PFSK-1 (cell line): ENCODE results near the gene CSRP2.

Experiments
- FOXP2 ChIP-seq: optimal IDR thresholded peaks from 2 replicates; pipeline ENCODE3; 2011; ENCODE audit warnings: borderline replicate concordance, control low read depth, inconsistent platforms; ENCODE audit not compliant: insufficient read depth; ENCODE audit errors: extremely low read length, extremely low read depth
- POLR2AphosphoS5 ChIP-seq: IDR thresholded peaks from 2 replicates; pipeline ENCODE4 v1.6.1; 2012; ENCODE audit warnings: low read depth, mild to moderate bottlenecking, control low read depth, low read length, moderate library complexity
- SIN3A ChIP-seq: IDR thresholded peaks from 2 replicates; pipeline ENCODE4 v1.6.1; 2012; ENCODE audit warnings: mild to moderate bottlenecking, low read length, moderate library complexity, borderline replicate concordance; ENCODE audit not compliant: insufficient read depth
- TAF1 ChIP-seq: IDR thresholded peaks from 2 replicates; pipeline ENCODE4 v1.6.1; 2012; ENCODE audit warnings: low read length, control low read depth, borderline replicate concordance; ENCODE audit not compliant: insufficient read depth
- TF ChIP-seq, protein P1 (sequence below), 2 experiments: IDR thresholded peaks; 2 replicates each; pipeline versions ENCODE4 v1.6.1 to v1.8.0; 2011 to 2012; ENCODE audit warnings: low read depth in 2 of 2, low read length in 2 of 2, control low read depth in 1 of 2, inconsistent platforms in 1 of 2, mild to moderate bottlenecking in 1 of 2, moderate library complexity in 1 of 2; ENCODE audit not compliant: insufficient read depth in 1 of 2

Gene CSRP2

DNA sequence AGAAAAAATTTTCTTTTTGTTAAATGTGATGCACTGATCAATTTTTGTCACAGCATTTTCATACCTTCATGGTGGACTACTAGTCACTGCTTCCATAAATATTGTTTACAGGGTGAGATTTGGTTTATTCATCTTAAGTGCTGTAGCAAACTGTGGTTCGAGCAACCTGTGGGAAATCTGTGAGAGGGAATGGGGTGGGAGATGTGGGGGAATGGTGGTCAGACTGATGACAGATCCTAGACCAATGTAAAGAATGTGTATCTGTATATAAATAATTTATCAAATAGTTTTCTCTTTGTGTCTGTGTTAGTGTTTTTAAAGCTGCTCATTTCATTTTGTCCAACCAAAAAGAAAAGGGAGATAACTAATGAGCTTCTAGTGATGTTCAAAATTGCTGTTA lies 26.7 kb downstream of the CSRP2 start:
- no peak for TF ChIP-seq POLR2AphosphoS5
- TF ChIP-seq FOXP2, result no peak
- TF ChIP-seq, protein P1, sequence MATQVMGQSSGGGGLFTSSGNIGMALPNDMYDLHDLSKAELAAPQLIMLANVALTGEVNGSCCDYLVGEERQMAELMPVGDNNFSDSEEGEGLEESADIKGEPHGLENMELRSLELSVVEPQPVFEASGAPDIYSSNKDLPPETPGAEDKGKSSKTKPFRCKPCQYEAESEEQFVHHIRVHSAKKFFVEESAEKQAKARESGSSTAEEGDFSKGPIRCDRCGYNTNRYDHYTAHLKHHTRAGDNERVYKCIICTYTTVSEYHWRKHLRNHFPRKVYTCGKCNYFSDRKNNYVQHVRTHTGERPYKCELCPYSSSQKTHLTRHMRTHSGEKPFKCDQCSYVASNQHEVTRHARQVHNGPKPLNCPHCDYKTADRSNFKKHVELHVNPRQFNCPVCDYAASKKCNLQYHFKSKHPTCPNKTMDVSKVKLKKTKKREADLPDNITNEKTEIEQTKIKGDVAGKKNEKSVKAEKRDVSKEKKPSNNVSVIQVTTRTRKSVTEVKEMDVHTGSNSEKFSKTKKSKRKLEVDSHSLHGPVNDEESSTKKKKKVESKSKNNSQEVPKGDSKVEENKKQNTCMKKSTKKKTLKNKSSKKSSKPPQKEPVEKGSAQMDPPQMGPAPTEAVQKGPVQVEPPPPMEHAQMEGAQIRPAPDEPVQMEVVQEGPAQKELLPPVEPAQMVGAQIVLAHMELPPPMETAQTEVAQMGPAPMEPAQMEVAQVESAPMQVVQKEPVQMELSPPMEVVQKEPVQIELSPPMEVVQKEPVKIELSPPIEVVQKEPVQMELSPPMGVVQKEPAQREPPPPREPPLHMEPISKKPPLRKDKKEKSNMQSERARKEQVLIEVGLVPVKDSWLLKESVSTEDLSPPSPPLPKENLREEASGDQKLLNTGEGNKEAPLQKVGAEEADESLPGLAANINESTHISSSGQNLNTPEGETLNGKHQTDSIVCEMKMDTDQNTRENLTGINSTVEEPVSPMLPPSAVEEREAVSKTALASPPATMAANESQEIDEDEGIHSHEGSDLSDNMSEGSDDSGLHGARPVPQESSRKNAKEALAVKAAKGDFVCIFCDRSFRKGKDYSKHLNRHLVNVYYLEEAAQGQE (IDR thresholded peaks at IDR 0.05; ENCODE audit: insufficient read depth in 1 of 2, low read depth in 2 of 2, low read length in 2 of 2), result no peak
- no peak for TF ChIP-seq SIN3A
- TF ChIP-seq TAF1, result no peak

GRCh38 chr12:76848132-76848531 lies 30.7 kb downstream of the CSRP2 start:
- TF ChIP-seq TAF1, result no peak
- TF ChIP-seq, protein P1 (IDR thresholded peaks at IDR 0.05; ENCODE audit: insufficient read depth in 1 of 2, low read depth in 2 of 2, low read length in 2 of 2), result no peak

GRCh38 chr12:76847260-76847659 lies 31.6 kb downstream of the CSRP2 start:
- TF ChIP-seq FOXP2, result no peak
- TF ChIP-seq, protein P1 (IDR thresholded peaks at IDR 0.05; ENCODE audit: insufficient read depth in 1 of 2, low read depth in 2 of 2, low read length in 2 of 2), result no peak
- no peak for TF ChIP-seq POLR2AphosphoS5
- TF ChIP-seq TAF1, result no peak
- no peak for TF ChIP-seq SIN3A

DNA sequence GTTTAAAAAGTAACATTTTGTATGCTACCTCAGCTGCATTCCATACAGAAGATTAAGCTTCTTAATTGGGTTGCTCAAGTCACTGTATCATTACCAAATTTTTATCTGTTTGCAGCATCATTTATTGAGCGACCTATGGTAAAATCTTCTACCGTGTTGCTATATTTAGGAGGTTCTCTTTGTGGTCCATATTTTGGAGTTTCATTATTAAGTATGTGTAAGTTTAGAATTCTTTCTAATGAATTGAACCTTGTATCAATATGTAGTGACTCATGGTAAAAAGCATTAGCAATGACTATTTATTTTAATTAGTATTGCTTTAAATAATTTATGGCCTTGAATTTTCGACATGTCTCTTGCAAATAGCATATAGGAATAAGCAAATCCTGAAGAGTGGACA lies 42.2 kb downstream of the CSRP2 start:
- TF ChIP-seq, protein P1 (IDR thresholded peaks at IDR 0.05; ENCODE audit: insufficient read depth in 1 of 2, low read depth in 2 of 2, low read length in 2 of 2), result no peak
- no peak for TF ChIP-seq FOXP2
- no peak for TF ChIP-seq TAF1

DNA sequence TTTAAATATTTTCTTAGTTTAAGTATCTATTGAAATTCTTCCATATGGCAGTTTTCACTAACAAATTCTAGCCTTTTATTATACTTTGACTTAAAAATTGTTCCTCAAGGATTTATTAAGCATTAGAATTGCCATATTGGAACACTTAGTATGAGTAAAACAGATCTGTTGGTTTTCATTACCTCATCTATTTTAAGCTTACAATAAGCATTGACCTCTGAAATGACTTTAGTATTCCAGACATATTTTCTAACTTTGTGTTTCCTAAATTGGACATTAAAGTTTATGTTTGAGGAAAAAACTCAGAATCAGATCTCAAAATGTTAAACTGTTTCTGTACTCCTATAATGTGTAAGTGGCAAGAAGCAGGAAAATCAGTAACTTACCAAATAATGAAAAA lies 48.4 kb downstream of the CSRP2 start:
- TF ChIP-seq, protein P1 (IDR thresholded peaks at IDR 0.05; ENCODE audit: insufficient read depth in 1 of 2, low read depth in 2 of 2, low read length in 2 of 2), result no peak
- TF ChIP-seq SIN3A (no peak), TAF1 (no peak), FOXP2 (no peak), POLR2AphosphoS5 (no peak)
